Measurements from ENCODE around the gene KDM4C.
A peak's percentile ranks its signal among the peaks of the same experiment; 100 is the strongest.

Gene KDM4C

DNA sequence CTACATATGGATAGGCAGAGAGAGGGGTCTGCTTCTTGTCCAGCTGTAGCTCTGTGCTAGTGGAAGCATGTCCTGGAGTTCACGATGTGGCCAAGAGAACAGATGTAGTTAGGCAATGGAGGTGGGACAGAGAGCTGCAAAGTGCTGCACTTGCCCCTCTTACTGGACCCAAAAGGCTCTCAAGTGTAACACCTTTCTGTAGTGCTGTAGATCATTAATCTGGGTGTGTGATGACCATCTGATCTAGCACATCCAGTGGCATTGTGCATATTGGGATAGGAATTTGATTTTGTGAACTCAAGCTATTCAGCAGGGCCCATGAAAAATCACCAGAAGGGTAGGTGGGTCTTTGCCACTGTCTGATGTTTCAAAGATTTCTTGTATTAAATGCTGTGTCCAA is 151.4 kb downstream of the KDM4C start:
- no peak for FAIRE-seq

DNA sequence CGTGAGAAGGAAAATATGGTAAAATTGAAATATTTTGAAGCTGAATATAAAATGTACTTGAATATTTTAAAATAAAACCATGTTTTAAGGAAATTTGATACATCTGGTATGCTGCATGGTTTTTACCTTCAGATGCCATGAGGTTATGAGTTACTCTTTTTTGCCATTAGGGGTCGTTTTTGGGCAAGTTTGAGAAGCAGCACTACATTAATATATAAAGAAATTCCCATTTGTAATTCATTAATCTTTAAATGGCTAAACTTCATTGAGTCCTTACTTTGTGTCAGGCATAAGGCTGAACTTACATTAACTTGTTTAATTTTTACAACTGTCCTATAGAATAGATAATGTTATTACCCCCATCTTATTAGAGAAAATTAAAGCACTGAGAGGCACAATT is 152.3 kb downstream of the KDM4C start:
- peak; percentile 86 for FAIRE-seq

DNA sequence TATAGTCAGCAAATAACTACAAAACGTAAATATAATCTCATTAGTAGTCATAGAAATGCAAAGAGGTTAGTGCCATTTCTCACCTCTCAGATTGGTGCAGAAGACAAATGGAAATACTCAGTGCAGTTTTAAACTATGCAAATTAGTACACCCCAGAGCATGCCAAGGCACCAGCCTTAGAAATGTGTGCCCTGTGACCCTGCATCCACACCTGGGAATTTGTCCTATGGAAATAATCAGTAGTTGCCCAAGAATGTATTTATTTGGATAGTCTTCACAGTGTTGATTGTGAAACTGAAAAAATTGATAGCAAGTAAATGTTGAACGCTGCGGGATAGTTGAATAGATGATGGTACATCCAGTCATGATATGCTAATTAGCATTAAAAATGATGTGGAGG is 152.7 kb downstream of the KDM4C start:
- FAIRE-seq: no peak

- FAIRE-seq: no peak
Measured at GRCh38 chr9:6911901-6912638, 154.3 kb downstream of the KDM4C start.

DNA sequence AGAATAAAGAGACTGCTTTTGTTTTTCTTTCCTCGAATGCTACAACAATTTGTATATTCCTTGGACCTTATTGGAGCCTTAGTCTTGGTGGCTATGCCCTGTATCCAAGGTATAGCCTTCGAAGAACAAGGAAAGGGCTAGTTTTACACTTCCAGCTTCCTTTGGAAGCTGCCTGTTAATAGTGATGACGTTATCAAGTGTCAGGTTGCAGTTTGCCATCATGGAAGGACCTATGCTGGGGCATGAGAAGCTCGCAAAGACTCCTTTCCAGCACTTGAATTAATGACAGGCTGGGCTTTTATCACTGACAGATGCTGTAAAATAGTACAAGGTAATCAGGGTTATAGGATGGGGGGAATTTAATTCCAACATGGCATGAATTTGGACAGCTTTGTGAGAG is 157.9 kb downstream of the KDM4C start:
- no peak for FAIRE-seq

- no peak for FAIRE-seq
Measured at GRCh38 chr9:6917162-6917561, 159.4 kb downstream of the KDM4C start.

DNA sequence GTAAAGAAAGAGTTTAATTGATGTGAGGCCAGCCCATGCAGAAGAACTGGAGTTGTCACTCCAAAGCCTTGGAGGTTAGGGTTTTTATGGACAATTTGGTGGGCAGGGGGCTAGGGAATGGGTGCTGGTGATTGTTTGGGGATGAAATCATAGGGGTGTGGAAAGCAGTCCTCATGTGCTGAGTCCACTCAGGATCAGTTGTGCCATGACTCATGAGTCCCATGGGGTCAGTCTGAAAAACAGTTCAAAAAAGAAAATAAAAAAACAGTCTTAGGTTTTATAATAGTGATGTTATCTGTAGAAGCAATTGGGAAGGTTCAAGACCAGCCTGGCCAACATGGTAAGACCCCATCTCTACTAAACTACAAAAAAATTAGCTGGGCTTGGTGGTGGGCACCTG is 162.3 kb downstream of the KDM4C start:
- FAIRE-seq: no peak

GRCh38 chr9:6921315-6921714 is 163.5 kb downstream of the KDM4C start:
- no peak for FAIRE-seq

GRCh38 chr9:6922124-6922676 is 164.4 kb downstream of the KDM4C start:
- no peak for FAIRE-seq

- FAIRE-seq: no peak
Measured at GRCh38 chr9:6922680-6923079, 164.9 kb downstream of the KDM4C start.

- FAIRE-seq: no peak
Measured at GRCh38 chr9:6923086-6923485, 165.3 kb downstream of the KDM4C start.

- FAIRE-seq: no peak
Measured at GRCh38 chr9:6924149-6924548, 166.4 kb downstream of the KDM4C start.

GRCh38 chr9:6924988-6925563 is 167.3 kb downstream of the KDM4C start:
- no peak for FAIRE-seq

GRCh38 chr9:6925836-6926235 is 168.1 kb downstream of the KDM4C start:
- FAIRE-seq: no peak

GRCh38 chr9:6926436-6926835 is 168.7 kb downstream of the KDM4C start:
- FAIRE-seq: no peak

- no peak for FAIRE-seq
Measured at GRCh38 chr9:6927838-6928237, 170.1 kb downstream of the KDM4C start.

DNA sequence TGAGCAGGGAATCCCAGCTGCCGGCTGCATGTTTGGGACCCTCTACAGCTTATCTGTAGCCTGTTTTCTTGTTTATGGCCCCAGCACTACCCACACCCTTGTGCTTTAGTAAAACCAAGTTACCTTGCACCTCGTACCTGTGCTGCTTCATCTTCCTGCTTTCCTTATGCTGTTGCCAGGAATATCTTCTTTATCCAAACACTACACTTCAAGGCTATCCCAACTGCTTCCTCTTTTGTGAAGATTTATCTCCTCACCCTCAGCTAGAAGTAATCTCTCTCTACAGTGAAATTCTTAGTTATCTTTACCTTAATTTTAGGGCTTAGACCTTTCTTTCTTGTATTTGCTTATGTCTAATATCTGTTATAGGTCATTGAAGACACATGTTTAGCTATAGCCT is 171.1 kb downstream of the KDM4C start:
- FAIRE-seq: no peak

GRCh38 chr9:6929441-6930215 is 171.9 kb downstream of the KDM4C start:
- no peak for FAIRE-seq

DNA sequence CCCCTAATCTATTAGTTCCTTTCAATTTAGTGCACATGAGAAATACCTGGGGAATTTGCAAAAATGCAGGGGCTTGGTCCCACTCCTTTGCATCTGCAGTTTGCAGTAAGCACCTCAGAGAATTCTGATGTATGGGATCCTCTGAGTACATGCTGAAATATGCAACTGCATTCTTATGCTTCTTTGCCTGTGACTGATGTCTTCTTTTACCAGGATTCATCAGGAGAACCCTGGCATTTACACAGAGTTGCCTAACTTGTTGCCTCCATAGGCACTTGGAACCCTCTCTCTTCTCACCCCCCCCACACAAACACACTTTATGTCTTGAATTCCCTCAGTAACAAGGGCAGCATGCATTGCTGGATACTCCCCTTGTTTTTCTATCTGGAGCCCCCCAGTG is 173.1 kb downstream of the KDM4C start:
- FAIRE-seq: no peak

DNA sequence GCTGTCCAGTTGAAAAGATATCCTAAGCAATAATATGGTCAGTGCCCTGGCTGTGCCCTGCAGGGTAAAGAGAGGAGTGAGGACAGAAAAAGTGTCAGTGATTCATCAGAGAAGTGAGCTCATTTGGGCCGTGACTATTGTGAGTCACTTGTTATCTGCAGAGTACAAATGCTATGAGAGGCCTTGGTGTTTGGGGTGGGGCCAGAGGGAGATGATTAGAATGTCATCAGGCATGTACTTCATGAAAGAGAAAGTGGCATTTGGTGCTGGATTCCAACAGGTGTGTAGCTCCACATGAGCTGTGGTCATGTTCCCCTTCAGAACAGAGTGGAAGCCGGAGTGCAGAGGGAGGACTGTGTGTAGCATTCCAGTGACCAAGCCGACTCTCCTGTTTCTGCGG is 174.1 kb downstream of the KDM4C start:
- no peak for FAIRE-seq

- no peak for FAIRE-seq
Measured at GRCh38 chr9:6936103-6936502, 178.3 kb downstream of the KDM4C start.

DNA sequence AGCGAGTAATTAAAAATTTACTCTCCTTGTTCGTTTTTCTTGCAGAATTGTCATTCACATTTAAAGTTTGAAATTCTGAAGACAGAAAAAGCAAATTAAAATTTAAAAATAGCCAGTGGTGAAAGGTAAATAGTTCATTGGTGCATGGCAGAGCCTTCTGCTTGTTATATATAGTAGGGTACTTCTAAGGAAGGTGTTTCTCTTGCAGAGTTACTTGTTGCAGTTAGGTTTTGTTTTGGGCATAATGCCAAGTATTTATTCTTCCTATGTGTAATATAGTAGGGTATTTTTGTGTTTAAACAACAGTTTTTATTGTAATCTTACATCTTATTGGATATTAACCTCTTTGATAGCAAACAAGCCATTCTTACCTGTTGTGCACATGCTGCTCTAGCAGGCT is 179.4 kb downstream of the KDM4C start:
- FAIRE-seq: no peak

GRCh38 chr9:6938447-6938846 is 180.7 kb downstream of the KDM4C start:
- no peak for FAIRE-seq

- no peak for FAIRE-seq
Measured at GRCh38 chr9:6938873-6939272, 181.1 kb downstream of the KDM4C start.

Measured in A204.1 (cell line).